Skeletal muscle satellite cell (primary cell): ENCODE data around the gene HOXB6.
A peak's percentile ranks its signal among the peaks of the same experiment; 100 is the strongest.

Experiments used
- H3K27me3 ChIP-seq: 2 replicates; pipeline ENCODE4 v1.7.0; 2013; ENCODE audit warnings: low read length; ENCODE audit not compliant: control insufficient read depth, insufficient read depth
- H3K36me3 ChIP-seq: 2 replicates; pipeline ENCODE4 v1.7.0; 2013; ENCODE audit warnings: mild to moderate bottlenecking, control low read depth, low read length; ENCODE audit not compliant: insufficient read depth
- H3K4me1 ChIP-seq: 2 replicates; pipeline ENCODE4 v1.7.0; 2013; ENCODE audit warnings: low read length; ENCODE audit not compliant: control insufficient read depth, insufficient read depth
- H3K4me2 ChIP-seq: 2 replicates; pipeline ENCODE4 v1.7.0; 2013; ENCODE audit warnings: mild to moderate bottlenecking, low read length
- H3K4me3 ChIP-seq: 2 replicates; pipeline ENCODE4 v1.7.0; 2013; ENCODE audit warnings: low read length
- H3K9ac ChIP-seq: 2 replicates; pipeline ENCODE4 v1.7.0; 2013; ENCODE audit warnings: mild to moderate bottlenecking, low read depth, low read length, moderate library complexity
- H3K9me3 ChIP-seq: replicated peaks from 2 replicates; pipeline ENCODE4 v1.7.0; 2013; ENCODE audit warnings: mild to moderate bottlenecking, control low read depth, low read length

The HOXB6 gene

GRCh38 chr17:48631693-48632578 lies 27.1 kb upstream of the HOXB6 start:
- Histone ChIP-seq H3K27me3 (peaks cover 97% of the 10 kb centered on the region), H3K9me3 (no peaks in the 10 kb centered on the region), H3K4me3 (no peak overlapping the region), H3K36me3 (no peaks in the 10 kb centered on the region), H3K9ac (no peak overlapping the region), H3K4me1 (no peaks in the 10 kb centered on the region), H3K4me2 (no peak overlapping the region)

GRCh38 chr17:48630925-48631692 lies 26.3 kb upstream of the HOXB6 start:
- Histone ChIP-seq H3K27me3 (peaks cover 96% of the 10 kb centered on the region), H3K4me3 (no peak overlapping the region)

GRCh38 chr17:48630009-48630924 lies 25.5 kb upstream of the HOXB6 start:
- Histone ChIP-seq H3K9me3 (no peaks in the 10 kb centered on the region), H3K4me2 (no peak overlapping the region), H3K36me3 (no peaks in the 10 kb centered on the region), H3K27me3 (peaks cover 96% of the 10 kb centered on the region), H3K9ac (no peak overlapping the region), H3K4me3 (no peak overlapping the region), H3K4me1 (peaks cover 11% of the 10 kb centered on the region)

More at GRCh38 chr17:48630925-48631692, 26.3 kb upstream of the HOXB6 start:
- H3K4me2 ChIP-seq, result no peak overlapping the region
- H3K9me3 ChIP-seq, result no peaks in the 10 kb centered on the region
- H3K36me3 ChIP-seq, result no peaks in the 10 kb centered on the region
- no peak overlapping the region for H3K9ac ChIP-seq
- H3K4me1 ChIP-seq, result peaks cover 3% of the 10 kb centered on the region

GRCh38 chr17:48629411-48629759 lies 24.6 kb upstream of the HOXB6 start:
- Histone ChIP-seq H3K4me2 (no peak overlapping the region), H3K9me3 (no peaks in the 10 kb centered on the region), H3K27me3 (peaks cover 96% of the 10 kb centered on the region), H3K4me1 (peaks cover 16% of the 10 kb centered on the region), H3K36me3 (no peaks in the 10 kb centered on the region), H3K4me3 (no peak overlapping the region), H3K9ac (no peak overlapping the region)

GRCh38 chr17:48628649-48629410 lies 24.0 kb upstream of the HOXB6 start:
- H3K9me3 ChIP-seq, result no peaks in the 10 kb centered on the region
- H3K27me3 ChIP-seq, result peaks cover 99% of the 10 kb centered on the region
- no peaks in the 10 kb centered on the region for H3K36me3 ChIP-seq
- H3K4me3 ChIP-seq, result no peak overlapping the region
- H3K4me2 ChIP-seq, result no peak overlapping the region
- H3K9ac ChIP-seq, result no peak overlapping the region
- H3K4me1 ChIP-seq, result peaks cover 16% of the 10 kb centered on the region

- Histone ChIP-seq H3K9ac (no peak overlapping the region), H3K4me1 (peaks cover 16% of the 10 kb centered on the region), H3K4me2 (no peak overlapping the region), H3K9me3 (no peaks in the 10 kb centered on the region), H3K27me3 (peaks cover 99% of the 10 kb centered on the region), H3K36me3 (no peaks in the 10 kb centered on the region), H3K4me3 (no peak overlapping the region)
Measured at GRCh38 chr17:48627623-48628521, 23.1 kb upstream of the HOXB6 start.

- H3K4me3 ChIP-seq, result no peak overlapping the region
- peaks cover 99% of the 10 kb centered on the region for H3K27me3 ChIP-seq
- H3K9me3 ChIP-seq, result no peaks in the 10 kb centered on the region
- no peak overlapping the region for H3K4me2 ChIP-seq
- no peak overlapping the region for H3K9ac ChIP-seq
- no peaks in the 10 kb centered on the region for H3K36me3 ChIP-seq
- H3K4me1 ChIP-seq, result peaks cover 16% of the 10 kb centered on the region
Measured at GRCh38 chr17:48627118-48627597, 22.4 kb upstream of the HOXB6 start.

- H3K27me3 ChIP-seq, result peaks cover 99% of the 10 kb centered on the region
- no peaks in the 10 kb centered on the region for H3K36me3 ChIP-seq
- H3K4me3 ChIP-seq, result peak within 1 kb of the TSS; percentile 67
- peaks cover 16% of the 10 kb centered on the region for H3K4me1 ChIP-seq
- no peaks in the 10 kb centered on the region for H3K9me3 ChIP-seq
- peak within 1 kb of the TSS; percentile 86 for H3K4me2 ChIP-seq
- peak within 1 kb of the TSS; percentile 6 for H3K9ac ChIP-seq
Measured at GRCh38 chr17:48626245-48627117, 21.7 kb upstream of the HOXB6 start, which contains the start of gene HOXB9. Gene HOXB9, minus strand, starts transcription at chr17:48626358. Its CDS starts 89 bp downstream, at chr17:48626269.

GRCh38 chr17:48625495-48626244 lies 20.9 kb upstream of the HOXB6 start:
- Histone ChIP-seq H3K4me3 (peak overlapping the region; percentile 67), H3K4me1 (peaks cover 16% of the 10 kb centered on the region), H3K36me3 (no peaks in the 10 kb centered on the region), H3K4me2 (peak overlapping the region; percentile 86), H3K27me3 (peaks cover 98% of the 10 kb centered on the region), H3K9me3 (no peaks in the 10 kb centered on the region), H3K9ac (peak overlapping the region; percentile 6)
